NCI-H2107 (cell line): ENCODE measurements around the gene PWP2.
"Not testable (repeated sequence)": the region's sequence is repeated elsewhere in the genome, so short reads cannot be mapped to it uniquely, and the experiment has no call there.

Experiments
- DNase-seq: peaks from one replicate; lab custom pipeline; 2025; lab: John Stamatoyannopoulos, UW

PWP2 gene

DNA sequence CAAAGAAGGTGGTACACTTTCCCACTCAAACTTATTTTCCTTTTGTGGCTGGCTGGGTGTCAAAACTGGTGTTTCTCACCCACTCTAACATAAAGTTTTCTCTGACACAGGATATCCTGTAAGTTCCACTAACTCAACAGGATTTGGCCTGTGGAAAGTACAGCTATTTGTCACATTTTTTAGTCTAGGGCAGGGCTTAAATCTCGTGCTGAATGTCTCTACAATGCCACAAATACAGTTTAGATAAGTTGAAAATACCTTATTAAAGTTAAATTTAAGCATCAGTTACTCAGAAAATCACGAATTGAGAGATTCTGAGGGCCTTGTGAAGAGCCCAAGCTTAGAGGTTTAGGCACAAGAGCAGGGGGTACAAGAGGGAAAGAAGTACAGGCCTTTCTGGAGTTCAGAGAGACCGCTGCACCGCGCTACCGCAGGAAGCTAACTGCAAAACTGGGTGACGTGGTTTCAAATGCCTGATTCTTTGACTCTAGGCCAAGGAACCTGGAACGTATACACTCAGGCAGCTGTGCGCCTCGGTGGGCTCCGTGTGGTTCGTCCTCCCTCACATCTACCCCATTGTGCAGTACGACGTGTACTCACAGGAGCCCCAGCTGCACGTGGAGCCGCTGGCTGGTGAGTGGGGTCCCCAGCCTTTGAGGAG is 23.4 kb upstream of the PWP2 start:
- DNase-seq = no peak

DNA sequence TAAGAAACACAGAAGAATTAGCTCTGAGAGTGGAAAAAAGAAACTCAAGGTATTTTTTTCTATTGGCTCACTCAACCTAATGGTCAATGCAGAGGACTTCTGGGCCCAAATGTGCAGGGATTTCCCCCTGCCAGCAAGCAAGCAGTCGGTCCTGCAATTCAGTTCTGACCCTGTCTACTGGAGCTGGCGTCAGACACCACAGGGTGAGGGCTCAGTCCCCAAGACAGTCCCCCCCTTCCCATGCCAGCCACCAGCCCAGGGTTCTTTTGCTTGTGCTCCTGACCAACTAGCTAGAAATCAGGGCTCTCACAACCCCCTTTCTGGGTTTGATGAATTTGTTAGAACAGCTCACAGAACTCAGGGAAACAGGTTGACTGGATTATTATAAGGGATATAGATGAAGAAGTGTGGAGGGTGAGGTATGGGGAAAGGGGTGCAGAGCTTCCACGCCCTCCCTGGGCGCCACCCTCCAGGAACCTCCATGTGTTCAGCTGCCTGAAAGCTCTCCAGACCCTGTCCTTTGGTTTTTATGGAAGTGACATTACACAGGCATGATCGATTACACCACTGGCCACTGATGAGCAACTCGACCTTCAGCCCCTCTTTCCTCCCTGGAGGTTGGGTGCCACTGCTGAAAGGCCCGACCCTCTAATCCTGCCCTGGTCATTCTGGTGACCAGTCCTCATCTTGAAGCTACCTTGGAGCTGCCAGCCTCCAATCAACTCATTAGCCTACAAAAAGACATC is 22.5 kb upstream of the PWP2 start:
- DNase-seq = no peak

DNA sequence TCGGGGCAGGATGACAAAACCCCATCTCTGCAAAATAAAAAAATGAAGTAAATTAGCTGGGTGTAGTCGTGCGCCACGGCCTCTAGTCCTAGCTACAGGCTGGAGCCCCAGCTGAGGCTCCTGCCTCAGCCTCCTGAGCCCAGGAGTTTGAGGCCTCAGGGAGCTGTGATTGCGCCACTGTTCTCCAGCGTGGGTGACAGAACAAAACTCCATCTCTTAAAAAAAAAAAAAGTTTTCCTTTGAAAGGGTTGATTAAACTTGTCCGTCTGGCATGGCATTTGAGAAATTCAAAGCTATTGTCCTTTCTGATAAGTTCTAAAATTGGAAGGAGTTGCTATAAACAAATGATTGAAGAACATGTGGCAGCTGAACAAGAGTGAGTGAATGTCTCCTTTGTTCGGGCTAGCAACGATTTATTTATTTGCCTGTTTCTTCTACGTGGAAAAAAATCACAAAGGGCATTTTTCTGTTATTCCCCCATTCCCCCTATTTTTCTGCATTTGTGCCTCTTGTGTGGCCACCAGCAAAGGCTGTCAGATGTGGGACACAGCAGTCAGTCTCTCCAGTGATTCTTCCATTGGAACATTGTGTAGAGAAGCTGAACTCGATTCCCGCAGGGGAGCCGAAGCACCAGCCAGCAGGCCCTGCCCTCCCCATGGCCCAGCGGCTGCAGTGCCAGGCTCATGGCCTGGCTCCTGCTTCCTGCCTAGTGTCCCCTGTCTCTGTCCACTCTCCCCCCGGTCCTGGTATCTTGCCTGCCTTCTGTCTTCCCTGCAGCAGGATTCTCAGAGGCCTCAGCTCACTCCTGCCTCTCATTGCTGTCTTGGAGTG is 21.5 kb upstream of the PWP2 start:
- DNase-seq = no peak

DNA sequence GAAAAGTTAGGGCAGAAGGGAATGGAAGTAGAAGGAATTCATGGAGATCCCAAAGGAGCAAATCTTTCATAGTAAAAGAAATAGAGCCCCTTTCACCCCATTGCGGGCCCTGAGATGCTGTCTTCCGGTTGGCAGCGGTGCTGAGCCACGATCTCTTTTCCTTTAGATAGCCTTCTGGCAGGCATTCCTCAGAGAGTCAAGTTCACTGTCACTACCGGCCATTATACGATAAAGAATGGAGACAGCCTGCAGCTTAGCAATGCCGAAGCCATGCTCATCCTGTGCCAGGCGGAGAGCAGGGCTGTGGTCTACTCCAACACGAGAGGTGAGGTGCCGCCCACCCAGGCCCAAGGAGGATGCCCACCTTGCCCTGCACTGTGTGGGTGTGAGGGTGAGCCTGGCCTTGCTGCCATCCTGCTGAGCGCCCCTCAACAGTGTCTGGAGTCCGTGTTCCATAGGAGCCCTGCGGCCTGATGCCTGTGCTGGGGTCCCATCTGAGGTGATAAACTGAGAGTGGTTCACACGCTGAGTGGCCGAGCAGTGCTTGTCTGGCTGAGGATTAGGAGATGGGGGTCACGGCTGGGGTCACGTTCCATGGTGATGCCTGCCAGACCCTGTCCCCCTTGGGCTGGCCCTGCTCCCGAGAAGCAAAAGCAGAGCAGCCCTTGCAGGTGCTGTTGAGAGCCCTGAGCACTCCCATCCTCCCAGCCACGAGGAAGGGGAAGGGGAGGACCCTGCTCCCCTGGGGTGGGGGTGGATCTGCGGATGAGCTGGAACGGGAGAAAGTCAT is 20.4 kb upstream of the PWP2 start:
- no peak for DNase-seq

DNA sequence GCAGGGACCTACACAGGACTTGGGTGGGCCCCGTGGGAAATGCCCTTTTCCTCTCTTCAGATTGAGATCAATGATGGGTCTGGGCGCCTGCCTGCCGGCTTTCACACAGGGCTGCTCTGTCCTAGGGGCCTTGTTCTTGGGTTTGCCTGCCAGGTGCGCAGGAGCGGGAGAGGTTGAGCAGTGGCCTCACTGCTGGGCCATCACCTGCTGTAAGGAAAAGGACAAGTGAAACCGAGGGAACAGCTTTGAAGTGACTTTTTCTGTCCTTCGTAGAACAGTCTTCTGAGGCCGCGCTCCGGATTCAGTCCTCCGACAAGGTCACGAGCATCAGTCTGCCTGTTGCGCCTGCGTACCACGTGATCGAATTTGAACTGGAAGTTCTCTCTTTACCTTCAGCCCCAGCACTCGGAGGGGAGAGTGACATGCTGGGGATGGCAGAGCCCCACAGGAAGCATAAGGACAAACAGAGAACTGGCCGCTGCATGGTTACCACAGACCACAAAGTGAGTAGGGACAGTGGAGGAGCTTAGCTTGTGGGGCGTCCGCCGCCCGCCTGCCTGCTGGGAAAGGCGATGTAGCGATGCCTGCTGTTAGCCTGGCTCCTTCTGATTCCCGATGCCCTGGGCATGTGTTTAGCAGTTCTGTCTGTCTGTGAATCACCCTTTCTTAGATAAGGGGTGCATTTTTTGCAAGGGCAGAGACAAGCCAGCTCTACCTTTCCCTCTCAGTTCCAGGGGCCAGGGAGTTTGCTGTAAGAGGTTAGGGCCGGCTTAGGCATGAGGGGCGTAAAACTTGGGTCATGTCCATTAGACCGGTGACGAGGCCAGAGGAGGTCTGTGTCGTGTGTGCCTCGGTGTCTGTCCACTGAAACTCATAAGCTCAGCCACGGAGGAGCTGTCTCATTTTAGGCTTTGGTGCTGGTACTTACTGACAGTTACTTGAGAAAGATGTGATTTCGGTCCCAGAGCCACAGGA is 19.5 kb upstream of the PWP2 start:
- DNase-seq = no peak

DNA sequence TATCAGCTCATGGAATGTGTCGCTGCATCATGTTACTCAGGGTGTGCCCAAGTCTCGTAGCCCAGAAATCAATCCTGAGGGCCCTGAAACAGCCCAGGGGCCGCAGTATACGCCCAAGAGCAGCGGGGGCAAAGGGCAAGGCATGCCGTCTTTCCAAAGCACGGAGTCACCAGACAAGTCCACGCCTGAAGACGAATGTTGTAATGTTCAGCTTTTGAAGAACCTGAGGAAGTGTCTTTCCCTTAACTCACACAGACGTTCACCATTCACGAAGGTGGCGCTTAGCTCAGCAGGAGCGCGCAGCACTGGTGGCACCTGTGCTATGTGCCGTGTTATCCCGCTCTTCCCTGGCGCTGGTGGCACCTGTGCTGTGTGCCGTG is 18.8 kb upstream of the PWP2 start:
- no peak for DNase-seq

DNA sequence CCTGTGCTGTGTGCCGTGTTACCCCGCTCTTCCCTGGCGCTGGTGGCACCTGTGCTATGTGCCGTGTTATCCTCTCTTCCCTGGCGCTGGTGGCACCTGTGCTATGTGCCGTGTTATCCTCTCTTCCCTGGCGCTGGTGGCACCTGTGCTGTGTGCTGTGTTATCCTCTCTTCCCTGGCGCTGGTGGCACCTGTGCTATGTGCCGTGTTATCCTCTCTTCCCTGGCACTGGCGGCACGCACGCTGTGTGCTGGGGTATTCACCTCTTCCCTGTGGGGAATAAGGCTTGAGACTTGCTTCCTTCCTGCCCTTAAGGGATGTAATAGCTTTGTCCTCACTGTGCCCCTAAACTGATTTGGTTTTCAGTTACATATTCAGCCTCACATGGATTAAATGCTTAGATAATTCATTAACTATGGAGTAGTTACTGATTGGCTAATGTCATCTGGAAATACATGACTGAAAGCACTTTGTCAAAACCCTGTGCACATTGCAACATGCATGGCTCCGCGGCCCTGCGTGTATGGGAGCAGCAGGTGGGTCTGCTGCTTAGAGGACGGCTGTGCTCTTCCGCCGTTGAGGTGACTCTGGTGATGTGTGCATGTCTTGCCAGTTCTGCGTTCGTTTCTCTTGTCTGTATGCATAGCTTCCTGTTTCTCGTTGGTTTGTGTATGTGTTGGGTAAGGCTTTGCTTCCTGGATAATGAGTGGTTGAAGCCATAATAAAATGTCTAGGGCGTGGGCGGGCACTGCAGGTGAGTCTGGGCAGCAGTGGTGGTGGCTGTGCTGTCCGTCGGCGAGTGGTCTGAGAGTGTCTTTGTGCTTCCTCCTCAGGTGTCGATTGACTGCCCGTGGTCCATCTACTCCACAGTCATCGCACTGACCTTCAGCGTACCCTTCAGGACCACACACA is 17.9 kb upstream of the PWP2 start:
- DNase-seq = no peak

DNA sequence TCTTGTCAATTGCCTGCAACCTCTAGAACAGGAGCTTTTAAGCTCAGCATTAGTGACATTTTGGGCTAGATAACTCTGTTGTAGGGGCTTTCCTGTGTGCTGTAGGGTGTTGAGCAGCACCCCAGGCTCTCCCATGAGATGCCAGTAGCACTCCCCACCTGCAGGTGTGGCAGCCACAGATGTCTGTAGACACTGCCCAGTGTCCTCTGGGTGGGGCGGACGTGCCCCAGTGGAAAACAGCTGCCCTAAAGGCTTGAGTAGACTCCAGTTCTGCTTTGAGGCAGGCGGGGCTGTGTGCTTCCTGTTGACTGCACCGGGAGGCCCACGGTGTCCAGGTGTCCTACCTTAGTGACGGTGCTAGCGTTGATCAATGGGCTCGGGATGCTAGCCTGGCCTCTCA is 16.9 kb upstream of the PWP2 start:
- no peak for DNase-seq

DNA sequence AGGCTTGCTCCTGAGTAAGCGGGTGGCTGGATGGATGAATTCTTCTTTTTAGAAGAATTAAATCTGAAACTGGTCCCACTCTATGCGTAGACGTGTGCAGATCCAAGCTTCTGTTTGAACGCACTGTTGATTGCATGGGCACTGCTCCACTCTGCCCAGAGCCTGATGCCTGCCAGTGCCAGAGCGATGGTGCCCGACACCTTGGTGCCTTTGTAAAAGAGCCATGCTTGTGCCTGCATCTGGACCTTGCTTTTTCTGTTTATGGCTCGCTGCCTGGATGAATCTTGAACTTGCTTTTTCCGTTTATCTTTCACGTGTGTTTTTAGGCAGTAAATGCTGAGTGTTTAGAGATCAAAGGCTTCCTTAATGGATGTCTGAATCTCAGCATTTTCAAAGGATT is 15.0 kb upstream of the PWP2 start:
- no peak for DNase-seq

DNA sequence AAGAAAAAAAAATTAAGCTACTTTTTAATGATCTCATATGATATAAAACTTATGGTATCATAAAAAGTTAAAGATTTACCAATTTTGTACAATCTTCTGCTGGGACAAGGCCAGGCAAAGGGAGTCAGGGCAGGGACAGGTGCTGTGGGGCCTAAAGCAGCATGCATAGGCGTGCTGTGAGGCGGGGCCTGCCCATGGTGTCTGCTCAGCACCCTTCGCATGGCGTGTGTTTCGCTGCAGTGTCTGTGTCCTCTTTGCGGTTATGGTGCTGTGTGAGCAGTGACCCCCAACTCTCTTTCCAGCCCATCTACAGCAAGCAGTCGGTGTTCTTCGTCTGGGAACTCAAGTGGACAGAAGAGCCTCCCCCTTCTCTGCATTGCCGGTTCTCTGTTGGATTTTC is 13.4 kb upstream of the PWP2 start:
- DNase-seq = no peak

DNA sequence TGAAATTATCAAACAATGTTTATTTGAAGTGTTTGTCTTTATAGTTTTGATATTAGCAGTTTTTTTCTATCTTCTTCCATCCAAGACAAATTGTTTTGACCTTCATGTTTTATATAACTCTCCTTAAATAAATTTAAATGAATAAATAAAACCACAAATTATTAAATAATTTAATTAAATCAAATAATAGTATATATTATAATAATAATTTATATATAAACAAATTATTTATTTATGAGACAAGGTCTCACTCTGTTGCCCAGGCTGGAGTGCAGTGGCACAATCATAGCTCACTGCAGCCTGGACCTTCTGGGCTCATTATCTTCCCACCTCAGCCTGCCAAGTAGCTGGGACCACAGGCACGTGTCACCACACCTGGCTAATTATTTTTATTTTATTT is 12.4 kb upstream of the PWP2 start:
- DNase-seq = no peak

DNA sequence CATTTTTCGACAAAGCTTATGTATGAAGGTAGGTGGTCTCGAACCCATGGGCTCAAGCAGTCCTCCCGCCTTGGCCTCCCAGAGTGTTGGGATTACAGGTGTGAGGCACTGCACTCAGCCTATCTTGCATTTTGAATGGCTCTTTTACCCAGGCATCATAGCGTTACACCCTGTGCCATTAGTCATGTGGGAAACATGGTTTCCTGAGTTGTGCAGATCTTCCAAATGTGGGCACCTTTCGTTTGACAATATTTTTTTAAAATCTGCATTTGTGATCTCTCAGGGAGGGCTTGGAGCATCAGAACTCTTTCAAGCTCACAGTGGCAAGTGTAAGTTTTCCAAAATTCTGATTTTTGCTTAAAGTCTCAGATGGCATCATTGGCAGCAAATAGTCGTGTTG is 8.7 kb upstream of the PWP2 start:
- not testable (repeated sequence) for DNase-seq

DNA sequence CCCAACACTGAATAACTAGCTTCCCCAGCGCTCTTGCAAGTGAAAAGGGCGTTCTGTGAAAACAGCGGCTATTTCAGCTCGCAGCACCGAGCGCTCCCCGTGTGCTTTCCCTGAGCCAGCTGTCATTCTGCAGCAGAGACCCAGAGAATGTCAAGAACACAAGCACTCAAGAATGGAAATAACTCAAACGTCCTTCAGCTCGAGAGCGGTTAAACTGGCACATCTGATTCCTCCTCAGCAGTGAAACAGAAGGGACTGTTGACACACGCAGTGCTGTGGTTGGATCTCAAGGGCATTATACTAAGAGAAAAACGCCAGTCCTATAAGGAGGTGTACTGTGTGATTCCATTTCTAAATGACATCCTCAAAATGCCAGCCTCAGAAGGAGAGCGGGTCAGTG is 8.2 kb upstream of the PWP2 start:
- not testable (repeated sequence) for DNase-seq

DNA sequence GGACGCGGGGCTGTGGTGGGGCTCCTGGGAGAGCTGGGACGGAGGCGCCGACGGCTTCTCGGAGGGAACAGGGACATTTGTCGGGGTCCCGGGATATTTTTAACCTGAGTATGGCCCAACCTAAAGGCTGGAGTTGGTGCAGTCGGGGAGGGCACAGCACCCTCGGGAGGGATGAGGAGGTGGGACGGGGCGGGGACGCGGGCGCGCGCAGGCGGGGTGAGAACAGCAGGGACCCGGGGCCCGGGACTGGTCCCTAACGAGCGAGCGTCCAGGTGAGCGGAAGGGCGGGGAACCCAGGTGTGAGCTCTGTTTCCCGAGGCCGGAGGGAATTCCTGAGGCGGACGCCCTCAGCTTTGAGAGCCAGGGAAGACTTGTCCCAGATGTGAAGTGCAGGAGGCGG is 390 bp downstream of the PWP2 start:
- not testable (repeated sequence) for DNase-seq

DNA sequence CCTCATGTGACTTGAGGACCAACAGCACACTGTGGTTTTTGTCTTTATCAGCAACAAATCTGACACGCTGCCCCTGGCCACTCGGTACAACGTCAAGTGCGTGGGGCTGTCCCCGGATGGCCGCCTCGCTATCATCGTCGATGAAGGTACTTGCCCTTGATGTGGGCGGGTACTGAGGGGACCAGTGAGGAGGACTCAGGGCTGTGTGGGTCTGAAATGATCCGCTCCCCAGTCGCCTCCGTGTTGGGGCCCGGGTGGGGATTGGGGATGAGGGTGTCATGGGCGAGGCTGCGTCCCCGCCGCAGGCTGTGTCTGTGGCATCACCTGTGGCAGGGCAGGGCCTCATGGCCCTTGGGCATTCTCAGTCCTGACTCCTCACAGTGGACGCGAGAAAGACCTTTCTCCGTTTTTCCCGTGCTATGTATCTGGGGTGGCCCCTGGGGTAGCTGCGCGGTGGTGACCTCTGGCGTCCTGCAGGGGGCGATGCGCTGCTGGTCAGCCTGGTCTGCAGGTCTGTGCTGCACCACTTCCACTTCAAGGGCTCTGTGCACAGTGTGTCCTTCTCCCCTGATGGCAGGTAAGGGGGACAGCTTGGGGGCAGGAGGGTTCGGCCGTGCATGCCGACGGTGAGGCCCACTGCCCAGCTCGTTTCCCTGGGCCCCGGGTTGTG is 6.6 kb downstream of the PWP2 start:
- not testable (repeated sequence) for DNase-seq

DNA sequence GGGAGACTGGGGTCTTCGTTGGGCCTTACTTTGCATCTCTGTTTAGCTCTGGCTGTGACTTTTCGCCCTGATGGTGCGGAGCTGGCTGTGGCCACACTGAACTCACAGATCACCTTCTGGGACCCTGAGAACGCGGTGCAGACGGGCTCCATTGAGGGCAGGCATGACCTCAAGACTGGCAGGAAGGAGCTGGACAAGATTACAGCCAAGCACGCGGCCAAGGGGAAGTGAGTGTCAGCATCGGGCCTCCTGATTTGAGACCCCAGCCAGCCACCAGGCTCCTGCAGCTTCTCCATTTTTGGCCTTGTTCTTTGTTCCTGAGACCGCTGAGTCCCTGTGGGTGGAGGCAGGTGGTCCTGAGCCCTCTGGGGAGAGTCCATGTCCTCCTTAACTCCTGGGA is 14.9 kb downstream of the PWP2 start:
- DNase-seq = not testable (repeated sequence)

DNA sequence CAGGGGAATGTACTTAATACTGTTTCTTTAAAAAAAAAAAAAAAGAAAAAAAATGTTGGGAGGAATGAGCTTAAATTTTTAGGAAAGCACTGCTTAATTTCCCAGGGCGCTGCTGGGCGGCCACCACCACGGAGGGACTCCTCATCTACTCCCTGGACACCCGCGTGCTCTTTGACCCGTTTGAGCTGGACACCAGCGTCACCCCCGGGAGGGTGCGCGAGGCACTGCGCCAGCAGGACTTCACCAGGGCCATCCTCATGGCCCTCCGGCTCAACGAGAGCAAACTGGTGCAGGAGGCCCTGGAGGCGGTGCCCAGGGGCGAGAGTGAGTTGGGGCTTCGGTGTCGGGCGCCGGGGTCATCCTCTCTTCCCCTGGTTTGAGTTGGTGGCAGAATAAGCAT is 20.6 kb downstream of the PWP2 start:
- DNase-seq = not testable (repeated sequence)

DNA sequence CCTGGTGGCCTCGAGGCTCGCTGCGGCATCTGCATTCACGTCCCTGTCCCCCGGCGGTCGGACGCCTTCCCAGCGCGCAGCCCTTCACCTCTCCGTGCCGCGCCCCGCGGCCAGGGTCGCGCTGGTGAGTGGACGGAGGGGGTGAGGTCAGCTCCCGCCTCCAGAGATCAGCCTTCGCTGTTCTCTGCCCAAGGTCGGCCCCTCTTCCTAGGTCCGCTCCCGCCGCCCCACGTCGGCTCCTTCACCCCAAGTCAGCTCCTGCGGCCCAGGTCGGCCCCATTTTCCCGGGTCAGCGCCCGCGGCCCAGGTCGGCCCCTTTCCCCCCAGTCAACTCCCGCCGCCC is 26.5 kb downstream of the PWP2 start:
- DNase-seq = not testable (repeated sequence)

DNA sequence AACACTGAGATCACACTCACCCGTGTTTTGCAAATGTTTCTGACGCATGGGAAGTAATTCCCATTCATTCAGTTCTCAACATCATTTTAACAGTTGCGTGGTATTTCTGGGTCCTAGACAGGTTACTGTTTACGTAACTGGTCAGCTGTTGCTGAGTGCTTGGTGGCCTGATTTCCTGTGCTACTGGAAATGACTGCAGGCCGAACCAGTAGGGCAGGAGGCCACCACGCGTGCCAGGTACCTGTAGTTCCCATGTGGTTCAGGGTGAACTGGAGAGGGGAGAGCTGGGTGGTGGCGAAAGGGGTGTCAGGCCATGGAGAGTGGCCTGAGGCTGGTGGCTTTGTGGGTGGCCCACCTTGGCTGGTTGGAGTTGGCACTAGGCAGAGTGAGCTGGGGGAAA is 27.5 kb downstream of the PWP2 start:
- DNase-seq = not testable (repeated sequence)
